Body of pancreas (tissue), 4 donors: Measurements from ENCODE around the gene INPP1. TPM values are rescaled to one million over a fixed set of nuclear protein-coding genes. Genes with fewer than 3 reads are reported as not detected.

Experiments used
- ATAC-seq: fragments of 150-250 bp; one replicate; pipeline ENCODE4 v1.9.1; 2016
- DNase-seq, 4 donors: peaks; one replicate each; pipeline ENCODE4 v3.0.0-alpha.2; 2019
- H3K27ac ChIP-seq, 4 donors: fragments of 200-600 bp; sonication (generic); 1 replicate in 3 of 4; 2 replicates in 1 of 4; pipeline versions ENCODE4 v1.5.1 to v1.6.1; 2016 to 2019; ENCODE audit warnings: mild to moderate bottlenecking in 1 of 4, mixed read lengths in 1 of 4, moderate library complexity in 1 of 4
- H3K27me3 ChIP-seq, 2 donors: fragments of 200-600 bp; sonication (generic); one replicate each; pipeline ENCODE4 v1.6.0; 2016; ENCODE audit warnings: mild to moderate bottlenecking in 1 of 2
- H3K36me3 ChIP-seq, 2 donors: fragments of 200-600 bp; sonication (generic); replicated peaks in 1 of 2; 2 replicates each; pipeline ENCODE4 v1.5.1; 2016; ENCODE audit warnings: low read depth in 2 of 2; ENCODE audit not compliant: insufficient read depth in 1 of 2
- H3K4me1 ChIP-seq: fragments of 200-600 bp; sonication (generic); one replicate; pipeline ENCODE4 v1.6.0; 2016
- H3K4me3 ChIP-seq, 2 donors: fragments of 200-600 bp; sonication (generic); 1 replicate in 1 of 2; 2 replicates in 1 of 2; pipeline ENCODE4 v1.5.1; 2016 to 2019
- H3K9me3 ChIP-seq, 3 donors: fragments of 200-600 bp; sonication (generic); 1 replicate in 2 of 3; 2 replicates in 1 of 3; pipeline ENCODE4 v1.5.1; 2016
- POLR2A ChIP-seq, 3 donors: fragments of 450-650 bp; IDR thresholded peaks; one replicate each; pipeline ENCODE4 v1.6.1; 2016; ENCODE audit warnings: antibody characterized with exemption in 3 of 3, mild to moderate bottlenecking in 2 of 3
- WGBS, 2 donors: methylation state at CpG; one replicate each; pipeline ENCODE4 v1.1.5; 2017; 5-methylcytosine and 5-hydroxymethylcytosine counted together
- intact Hi-C: fragments of 100-400 bp; cut with DNase I; formaldehyde crosslinking; loops from one replicate; pipeline ENCODE4 v1.15.1; 2023
- total RNA-seq, 2 donors: library from RNA; depleted of rRNA; stranded (reverse); fragments of >200 nt; gene quantifications; one replicate each; pipeline ENCODE4 v1.1.0, GENCODE V29; 2016
- TF ChIP-seq, protein P1 (sequence below), 7 experiments: fragments of 450-650 bp in 4 of 7; fragments of 200-600 bp in 3 of 7; sonication (generic) in 3 of 7; IDR thresholded peaks; one replicate each; pipeline ENCODE4 v1.5.1; 2016 to 2019; ENCODE audit warnings: antibody characterized with exemption in 7 of 7

Gene INPP1
- total RNA-seq, 2 donors from 2014 or later: 17.6 to 19.8 TPM

DNA sequence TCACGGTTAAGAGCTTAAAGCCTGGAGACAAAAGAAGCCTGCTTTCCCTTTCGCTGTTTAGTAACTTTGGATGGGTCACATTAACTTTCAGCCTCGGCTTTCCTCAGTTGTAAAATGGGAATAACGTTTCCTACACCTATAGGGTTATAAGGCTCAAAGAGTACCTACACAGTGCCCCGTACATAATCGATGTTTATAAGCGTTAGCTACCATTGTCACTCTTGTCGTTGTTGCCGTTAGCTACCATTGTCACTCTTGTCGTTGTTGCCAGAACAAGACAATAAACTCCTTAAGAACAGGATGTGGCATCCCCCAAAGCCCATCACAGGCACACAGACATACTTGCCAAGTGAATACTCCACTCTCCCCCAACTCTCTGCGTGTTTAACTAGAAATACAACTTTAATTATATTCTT lies 63.9 kb downstream of the INPP1 start:
- peaks cover 27% of the 10 kb centered on the region for H3K4me1 ChIP-seq
- 41 to 44% methylated on average over 11 of the region's 11 CpGs for WGBS, 2 donors
- H3K4me3 ChIP-seq: no peak overlapping the region
- H3K27me3 ChIP-seq: no peaks in the 10 kb centered on the region
- TF ChIP-seq, protein P1, sequence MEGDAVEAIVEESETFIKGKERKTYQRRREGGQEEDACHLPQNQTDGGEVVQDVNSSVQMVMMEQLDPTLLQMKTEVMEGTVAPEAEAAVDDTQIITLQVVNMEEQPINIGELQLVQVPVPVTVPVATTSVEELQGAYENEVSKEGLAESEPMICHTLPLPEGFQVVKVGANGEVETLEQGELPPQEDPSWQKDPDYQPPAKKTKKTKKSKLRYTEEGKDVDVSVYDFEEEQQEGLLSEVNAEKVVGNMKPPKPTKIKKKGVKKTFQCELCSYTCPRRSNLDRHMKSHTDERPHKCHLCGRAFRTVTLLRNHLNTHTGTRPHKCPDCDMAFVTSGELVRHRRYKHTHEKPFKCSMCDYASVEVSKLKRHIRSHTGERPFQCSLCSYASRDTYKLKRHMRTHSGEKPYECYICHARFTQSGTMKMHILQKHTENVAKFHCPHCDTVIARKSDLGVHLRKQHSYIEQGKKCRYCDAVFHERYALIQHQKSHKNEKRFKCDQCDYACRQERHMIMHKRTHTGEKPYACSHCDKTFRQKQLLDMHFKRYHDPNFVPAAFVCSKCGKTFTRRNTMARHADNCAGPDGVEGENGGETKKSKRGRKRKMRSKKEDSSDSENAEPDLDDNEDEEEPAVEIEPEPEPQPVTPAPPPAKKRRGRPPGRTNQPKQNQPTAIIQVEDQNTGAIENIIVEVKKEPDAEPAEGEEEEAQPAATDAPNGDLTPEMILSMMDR (IDR thresholded peaks at IDR 0.05): no peak
- TF ChIP-seq POLR2A (IDR thresholded peaks at IDR 0.05): no peak
- no peak for DNase-seq
- H3K36me3 ChIP-seq: no peaks in the 10 kb centered on the region
- peak overlapping the region; percentile 76 to 94 (median 88) for H3K27ac ChIP-seq
- no peaks in the 10 kb centered on the region for H3K9me3 ChIP-seq
- intact Hi-C loops: no loop called here
- ATAC-seq: no peak

GRCh38 chr2:190407662-190408537 lies 64.5 kb downstream of the INPP1 start, which contains the start of gene MFSD6:
TSS of gene MFSD6 (plus strand) at chr2:190408355. CDS start at chr2:190436030, 27,675 bp downstream.
- ATAC-seq: peak; percentile 82
- peak; percentile 22 to 41 (median 40) for TF ChIP-seq POLR2A (IDR thresholded peaks at IDR 0.05)
- TF ChIP-seq, protein P1 (IDR thresholded peaks at IDR 0.05): peak in 3 of 7 experiments; percentile 17 to 39 (median 38)
- Histone ChIP-seq H3K27me3 (no peaks in the 10 kb centered on the region), H3K36me3 (no peaks in the 10 kb centered on the region), H3K27ac (peak within 1 kb of the TSS; percentile 76 to 94 (median 88)), H3K4me1 (peaks cover 34% of the 10 kb centered on the region), H3K4me3 (peak within 1 kb of the TSS; percentile 67 to 92), H3K9me3 (no peaks in the 10 kb centered on the region)
- intact Hi-C loops: no loop called here
- peak; percentile 66 to 76 (median 69) for DNase-seq
- WGBS, 2 donors: 1% methylated on average over 16 to 49 of the region's 98 CpGs

DNA sequence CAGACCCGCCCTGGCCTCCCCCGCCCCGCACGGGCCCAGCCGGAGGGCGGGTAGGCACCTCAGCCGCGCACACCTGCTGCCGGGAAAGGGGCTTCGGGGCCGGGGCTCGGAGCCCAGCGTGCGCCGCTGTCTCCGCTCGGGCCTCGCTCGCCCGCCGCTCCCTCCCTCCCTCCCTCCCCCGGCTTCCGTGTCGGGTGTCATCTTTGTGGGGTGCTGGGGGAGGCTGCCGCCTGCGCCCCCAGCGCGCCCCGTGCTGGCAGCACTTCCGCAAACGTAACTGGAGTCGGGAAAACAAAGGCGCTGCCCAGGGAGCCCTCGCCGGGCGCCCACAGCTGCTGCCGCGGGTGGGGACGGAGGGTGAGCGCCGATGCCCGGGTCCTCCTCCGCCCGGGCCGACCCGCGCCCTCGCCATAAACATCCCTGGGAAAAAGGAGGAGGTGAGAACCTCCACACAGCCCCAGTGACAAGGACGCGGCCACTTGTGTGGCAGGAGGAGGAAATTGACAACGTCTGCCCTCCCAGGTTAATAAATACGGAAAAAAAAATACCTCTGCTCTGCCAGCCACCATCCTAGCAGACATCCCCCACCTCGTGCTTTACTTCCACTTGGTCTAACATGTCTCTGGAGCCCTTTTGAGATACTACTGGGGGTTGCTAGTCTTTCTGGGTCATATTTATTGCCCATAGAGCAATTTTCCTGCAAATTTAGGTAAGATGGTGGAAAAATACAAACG lies 65.3 kb downstream of the INPP1 start:
- TF ChIP-seq POLR2A (IDR thresholded peaks at IDR 0.05): peak; percentile 55 to 77 (median 64)
- TF ChIP-seq, protein P1 (IDR thresholded peaks at IDR 0.05): no peak
- WGBS, 2 donors: 0 to 1% methylated on average over 13 to 48 of the region's 54 CpGs
- H3K9me3 ChIP-seq: no peaks in the 10 kb centered on the region
- peaks cover 41% of the 10 kb centered on the region for H3K4me1 ChIP-seq
- peak overlapping the region; percentile 67 to 92 for H3K4me3 ChIP-seq
- no peaks in the 10 kb centered on the region for H3K27me3 ChIP-seq
- H3K27ac ChIP-seq: peak overlapping the region; percentile 76 to 94 (median 88)
- ATAC-seq (peak; percentile 75), DNase-seq (peak; percentile 57 to 72 (median 70))
- intact Hi-C loops: no loop called here
- H3K36me3 ChIP-seq: no peaks in the 10 kb centered on the region

GRCh38 chr2:190409616-190410015 lies 66.2 kb downstream of the INPP1 start:
- Histone ChIP-seq H3K27me3 (no peaks in the 10 kb centered on the region), H3K9me3 (no peaks in the 10 kb centered on the region), H3K27ac (peak overlapping the region in 3 of 4 donors; percentile 76 to 94 (median 88)), H3K4me1 (peaks cover 43% of the 10 kb centered on the region), H3K4me3 (no peak overlapping the region), H3K36me3 (no peaks in the 10 kb centered on the region)
- ATAC-seq (no peak), DNase-seq (no peak)
- WGBS, 2 donors: 25 to 27% methylated on average over 2 of the region's 2 CpGs
- no peak for TF ChIP-seq POLR2A (IDR thresholded peaks at IDR 0.05)
- TF ChIP-seq, protein P1 (IDR thresholded peaks at IDR 0.05): no peak
- intact Hi-C loops: no loop called here
